ENCODE results near the gene TRPM3.

GRCh38 chr9:71076096-71076495 lies 45.3 kb downstream of the TRPM3 start:
- TF ChIP-seq POLR2A (IDR thresholded peaks at IDR 0.05): no peak
- TF ChIP-seq, protein P1, sequence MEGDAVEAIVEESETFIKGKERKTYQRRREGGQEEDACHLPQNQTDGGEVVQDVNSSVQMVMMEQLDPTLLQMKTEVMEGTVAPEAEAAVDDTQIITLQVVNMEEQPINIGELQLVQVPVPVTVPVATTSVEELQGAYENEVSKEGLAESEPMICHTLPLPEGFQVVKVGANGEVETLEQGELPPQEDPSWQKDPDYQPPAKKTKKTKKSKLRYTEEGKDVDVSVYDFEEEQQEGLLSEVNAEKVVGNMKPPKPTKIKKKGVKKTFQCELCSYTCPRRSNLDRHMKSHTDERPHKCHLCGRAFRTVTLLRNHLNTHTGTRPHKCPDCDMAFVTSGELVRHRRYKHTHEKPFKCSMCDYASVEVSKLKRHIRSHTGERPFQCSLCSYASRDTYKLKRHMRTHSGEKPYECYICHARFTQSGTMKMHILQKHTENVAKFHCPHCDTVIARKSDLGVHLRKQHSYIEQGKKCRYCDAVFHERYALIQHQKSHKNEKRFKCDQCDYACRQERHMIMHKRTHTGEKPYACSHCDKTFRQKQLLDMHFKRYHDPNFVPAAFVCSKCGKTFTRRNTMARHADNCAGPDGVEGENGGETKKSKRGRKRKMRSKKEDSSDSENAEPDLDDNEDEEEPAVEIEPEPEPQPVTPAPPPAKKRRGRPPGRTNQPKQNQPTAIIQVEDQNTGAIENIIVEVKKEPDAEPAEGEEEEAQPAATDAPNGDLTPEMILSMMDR (IDR thresholded peaks at IDR 0.05 in 4 of 5, conservative IDR thresholded peaks at IDR 0.05 in 1 of 5): no peak

Measured in gastrocnemius medialis (tissue), 4 donors.